UCSD-AML1 (cell line): ENCODE measurements around the gene ADAMTS5.

Experiments used
- DNase-seq: peaks from one replicate; lab custom pipeline; 2025; ENCODE audit not compliant: unreplicated experiment; lab: John Stamatoyannopoulos, UW

ADAMTS5 gene

DNA sequence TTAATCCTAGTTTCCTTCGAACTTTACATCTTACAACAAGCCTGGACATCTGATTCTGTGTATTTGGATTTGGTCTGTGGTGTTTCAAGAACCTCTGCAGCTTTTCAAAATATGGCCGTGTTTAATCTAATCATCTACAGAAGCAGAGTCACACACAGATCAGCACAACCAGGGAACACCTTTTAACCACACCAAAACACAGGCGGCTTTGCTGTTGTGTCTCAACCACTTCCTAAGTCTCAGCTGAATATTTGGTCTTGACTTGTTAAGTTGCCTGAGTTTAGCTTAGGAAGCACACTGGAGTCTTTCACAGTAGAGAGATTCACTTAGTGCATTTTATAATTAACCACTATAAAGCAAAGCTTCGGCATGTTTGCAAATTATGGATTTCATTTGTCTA, 17.1 kb downstream of the ADAMTS5 start:
- DNase-seq = no peak

DNA sequence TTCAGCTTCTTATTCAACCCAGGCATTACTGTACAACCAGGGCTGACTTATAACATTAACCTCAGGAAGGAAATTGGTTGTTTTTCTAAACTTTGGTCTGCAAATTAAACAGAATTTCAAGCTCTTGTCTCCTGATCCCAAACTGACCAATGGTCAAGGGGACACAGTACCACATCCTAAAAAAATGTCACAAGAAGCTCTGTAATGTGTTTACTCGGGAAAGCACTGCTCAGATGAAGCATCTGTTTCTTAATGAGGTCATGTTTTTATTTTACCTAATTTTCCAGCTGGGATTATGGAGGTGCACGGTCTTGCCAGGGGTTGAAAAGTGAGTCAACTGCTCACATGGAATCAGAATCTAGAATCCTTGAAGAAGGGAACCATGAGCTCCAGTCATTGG, 18.7 kb downstream of the ADAMTS5 start:
- DNase-seq = no peak

DNA sequence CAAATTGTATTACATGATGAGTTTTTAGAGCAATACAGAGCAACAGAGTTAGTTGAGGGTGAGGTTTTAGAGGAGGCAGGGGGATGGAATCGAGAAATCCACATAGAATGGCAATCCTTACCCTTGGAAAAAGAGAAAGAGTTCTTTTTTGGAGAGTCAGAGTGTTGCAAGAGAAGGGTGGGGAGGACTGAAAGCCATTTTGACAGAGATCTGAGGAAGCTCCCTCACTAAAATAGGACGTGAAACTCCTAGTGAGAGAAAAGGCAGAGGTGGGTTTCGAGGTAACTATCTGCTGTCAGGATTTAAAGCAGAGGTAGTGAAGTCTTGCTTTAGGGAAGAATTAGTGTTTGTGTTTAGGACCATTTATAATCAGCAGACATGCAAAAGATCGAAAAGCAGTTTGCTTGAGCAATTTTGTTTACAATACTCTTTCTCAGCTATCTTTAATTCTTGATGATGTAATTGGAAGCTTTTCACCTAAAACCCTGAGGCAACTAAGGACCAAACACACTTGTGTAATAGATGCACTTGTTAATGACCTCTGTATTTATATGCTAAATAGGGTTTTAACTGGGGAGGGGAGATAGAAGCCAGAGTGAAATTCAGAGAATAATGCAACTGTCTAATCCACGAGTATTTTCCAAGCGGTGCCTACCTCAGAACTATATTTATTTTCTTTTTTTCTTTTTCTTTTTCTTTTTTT, 20.0 kb downstream of the ADAMTS5 start:
- DNase-seq = no peak

DNA sequence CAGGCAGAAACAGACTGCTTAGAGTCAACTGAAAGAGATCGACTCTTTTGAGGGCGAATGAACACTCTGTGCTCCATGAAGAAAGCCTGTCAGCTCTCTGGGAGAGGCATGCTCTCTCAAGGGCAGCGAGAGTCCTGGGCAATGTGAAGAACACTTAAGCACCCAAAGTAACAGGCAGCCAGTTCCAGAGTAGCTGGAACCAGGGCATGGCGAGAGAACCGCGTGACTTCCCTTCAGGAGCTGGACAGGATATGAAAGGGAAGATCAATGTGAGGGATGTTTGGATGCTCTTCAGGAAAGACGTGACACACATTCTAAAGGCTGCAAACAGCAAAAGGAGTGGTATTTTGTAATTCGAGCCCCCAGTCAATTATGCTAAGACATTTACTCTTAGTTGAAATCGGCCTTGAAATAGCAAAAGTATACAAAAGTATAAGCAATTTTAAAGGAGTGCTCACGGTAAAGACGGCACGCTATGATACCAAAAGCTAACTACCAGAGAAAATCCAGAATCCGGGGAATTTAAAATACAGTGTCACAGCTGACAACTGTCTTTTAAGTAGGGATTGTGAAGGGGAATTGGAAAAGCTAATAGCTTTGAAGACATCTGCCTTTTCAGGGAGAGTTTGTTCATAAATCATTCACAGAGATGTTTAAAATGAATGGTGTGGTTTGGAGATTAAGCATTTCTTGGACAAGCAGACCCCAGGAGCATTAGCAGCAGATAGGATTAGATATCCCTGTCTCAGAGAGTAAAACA, 20.8 kb downstream of the ADAMTS5 start:
- DNase-seq = no peak

- DNase-seq = no peak
Observed at GRCh38 chr21:26943921-26944320, 23.0 kb downstream of the ADAMTS5 start.

GRCh38 chr21:26941421-26941820, 25.5 kb downstream of the ADAMTS5 start:
- no peak for DNase-seq

GRCh38 chr21:26939601-26940111, 27.2 kb downstream of the ADAMTS5 start:
- DNase-seq = no peak

GRCh38 chr21:26936641-26937040, 30.2 kb downstream of the ADAMTS5 start:
- no peak for DNase-seq

- DNase-seq = no peak
Observed at GRCh38 chr21:26935977-26936376, 30.9 kb downstream of the ADAMTS5 start.

- DNase-seq = no peak
Observed at GRCh38 chr21:26934383-26934782, 32.5 kb downstream of the ADAMTS5 start.

- no peak for DNase-seq
Observed at GRCh38 chr21:26933448-26933847, 33.4 kb downstream of the ADAMTS5 start.

DNA sequence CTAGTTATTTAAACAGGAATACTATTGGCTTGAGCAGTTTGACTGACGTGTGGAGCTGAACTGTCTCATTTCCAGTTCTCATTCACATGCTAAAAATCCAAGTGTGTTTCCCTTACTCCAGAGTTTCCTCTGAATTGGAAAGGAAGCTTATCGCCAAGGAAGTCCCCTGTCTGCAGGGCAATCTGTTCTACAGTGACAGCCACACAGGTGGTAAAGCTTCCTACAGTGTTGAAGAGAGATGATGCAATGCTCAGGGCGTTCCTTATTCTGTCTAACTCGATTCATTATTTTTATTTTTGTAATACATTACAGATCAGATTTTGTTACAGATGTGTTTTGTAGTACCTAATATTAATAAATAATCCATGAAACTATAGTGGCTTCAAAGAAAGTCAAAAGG, 41.3 kb downstream of the ADAMTS5 start:
- DNase-seq = no peak

- no peak for DNase-seq
Observed at GRCh38 chr21:26925122-26925521, 41.8 kb downstream of the ADAMTS5 start.

DNA sequence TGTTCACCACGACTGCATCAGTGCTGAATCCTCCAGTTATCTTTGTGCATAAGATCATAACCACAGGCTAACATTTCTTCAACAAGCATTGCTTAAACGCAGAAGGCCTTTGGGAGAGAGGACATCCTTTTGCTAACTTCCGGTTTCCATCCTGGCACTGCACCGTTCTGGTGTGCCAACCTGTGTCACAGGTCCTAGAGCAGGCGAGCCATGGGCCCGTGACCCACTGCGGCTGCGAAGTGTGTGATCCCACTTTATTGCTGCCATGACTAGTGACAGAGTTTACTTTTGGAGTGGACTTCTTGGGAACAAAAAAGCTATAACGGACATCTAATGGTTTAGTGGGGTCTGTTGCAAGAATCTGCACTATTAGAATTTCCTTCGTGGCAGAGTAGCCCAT, 42.9 kb downstream of the ADAMTS5 start:
- no peak for DNase-seq

- no peak for DNase-seq
Observed at GRCh38 chr21:26920055-26920454, 46.8 kb downstream of the ADAMTS5 start.

- no peak for DNase-seq
Observed at GRCh38 chr21:26918323-26919079, 48.4 kb downstream of the ADAMTS5 start.

DNA sequence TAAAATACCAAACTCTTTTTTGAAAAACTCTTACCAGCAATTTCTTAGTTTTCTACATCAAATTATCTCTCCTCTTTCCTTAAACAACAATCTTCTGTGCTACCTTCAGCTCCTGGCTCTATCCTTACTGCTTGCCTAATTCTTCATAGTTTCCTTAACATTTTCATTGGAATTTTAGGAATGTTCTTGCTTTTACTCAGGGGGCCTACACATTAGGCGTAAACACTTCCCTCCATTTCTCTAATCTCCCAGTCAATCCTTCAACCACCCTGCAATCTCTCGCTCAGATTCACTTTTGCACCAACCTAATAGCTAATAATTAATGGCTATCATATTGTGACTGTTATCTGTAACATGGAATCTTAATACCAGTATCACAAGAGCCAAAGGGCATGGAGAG, 50.1 kb downstream of the ADAMTS5 start:
- no peak for DNase-seq

DNA sequence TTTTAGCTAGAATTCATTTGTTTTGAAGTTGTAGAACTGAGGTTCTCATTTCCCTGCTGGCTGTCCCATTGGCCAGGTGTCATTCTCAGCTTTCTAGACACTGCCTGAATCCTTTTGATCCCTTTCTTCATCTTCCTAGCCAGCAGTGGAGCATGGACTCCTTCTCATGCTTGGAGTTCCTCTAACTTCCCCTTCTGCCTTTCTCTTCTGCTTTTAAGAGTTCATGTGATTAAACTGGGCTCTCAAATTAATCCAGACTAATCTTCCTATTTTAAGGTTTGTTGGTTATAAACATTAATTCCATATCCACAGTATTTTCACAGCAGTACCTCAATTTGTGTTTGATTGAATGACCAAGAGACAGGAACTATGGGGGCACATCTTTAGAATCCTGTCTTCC, 52.3 kb downstream of the ADAMTS5 start:
- DNase-seq = no peak

GRCh38 chr21:26912466-26912865, 54.4 kb downstream of the ADAMTS5 start:
- no peak for DNase-seq

GRCh38 chr21:26909972-26910371, 56.9 kb downstream of the ADAMTS5 start:
- DNase-seq = no peak

GRCh38 chr21:26900980-26901379, 65.9 kb downstream of the ADAMTS5 start:
- DNase-seq = no peak

DNA sequence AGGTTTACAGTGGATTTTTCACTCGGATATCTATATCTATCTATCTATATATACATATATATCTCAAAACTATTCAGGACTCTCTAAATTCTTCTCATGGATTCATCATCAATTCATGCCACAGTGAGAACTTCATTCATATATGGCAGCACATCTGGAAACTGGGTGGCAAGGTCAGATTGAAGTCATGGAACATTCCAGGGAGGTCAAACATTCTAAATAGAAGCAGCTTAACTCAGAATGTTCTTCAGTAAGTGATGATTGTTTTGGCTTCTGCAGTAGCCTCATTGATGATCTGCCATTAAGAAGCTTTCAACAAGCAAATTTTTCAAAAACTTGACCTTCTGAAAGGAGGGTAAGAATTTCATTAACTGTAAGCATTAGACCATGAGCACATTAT, 74.7 kb downstream of the ADAMTS5 start:
- DNase-seq = no peak
